Measurements from ENCODE around the gene MOXD1.

DNA sequence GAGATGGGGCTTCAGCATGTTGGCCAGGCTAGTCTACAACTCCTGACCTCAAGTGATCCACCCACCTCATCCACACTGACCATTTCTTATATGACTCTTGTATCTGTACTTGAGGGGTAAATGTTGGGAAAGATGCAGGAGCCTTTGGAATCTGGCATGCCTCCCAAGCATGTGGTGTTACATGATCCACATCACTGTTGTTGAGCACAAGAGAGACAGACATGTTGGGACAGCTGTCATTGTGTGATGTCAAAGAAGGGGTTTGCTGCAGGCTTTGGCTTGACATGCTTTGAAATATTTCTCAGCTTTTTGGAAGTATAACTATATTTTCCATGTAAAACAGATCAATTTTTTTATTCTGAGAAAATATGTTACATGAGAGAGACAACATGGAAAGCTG is 139.9 kb downstream of the MOXD1 start:
- TF ChIP-seq, protein P1, sequence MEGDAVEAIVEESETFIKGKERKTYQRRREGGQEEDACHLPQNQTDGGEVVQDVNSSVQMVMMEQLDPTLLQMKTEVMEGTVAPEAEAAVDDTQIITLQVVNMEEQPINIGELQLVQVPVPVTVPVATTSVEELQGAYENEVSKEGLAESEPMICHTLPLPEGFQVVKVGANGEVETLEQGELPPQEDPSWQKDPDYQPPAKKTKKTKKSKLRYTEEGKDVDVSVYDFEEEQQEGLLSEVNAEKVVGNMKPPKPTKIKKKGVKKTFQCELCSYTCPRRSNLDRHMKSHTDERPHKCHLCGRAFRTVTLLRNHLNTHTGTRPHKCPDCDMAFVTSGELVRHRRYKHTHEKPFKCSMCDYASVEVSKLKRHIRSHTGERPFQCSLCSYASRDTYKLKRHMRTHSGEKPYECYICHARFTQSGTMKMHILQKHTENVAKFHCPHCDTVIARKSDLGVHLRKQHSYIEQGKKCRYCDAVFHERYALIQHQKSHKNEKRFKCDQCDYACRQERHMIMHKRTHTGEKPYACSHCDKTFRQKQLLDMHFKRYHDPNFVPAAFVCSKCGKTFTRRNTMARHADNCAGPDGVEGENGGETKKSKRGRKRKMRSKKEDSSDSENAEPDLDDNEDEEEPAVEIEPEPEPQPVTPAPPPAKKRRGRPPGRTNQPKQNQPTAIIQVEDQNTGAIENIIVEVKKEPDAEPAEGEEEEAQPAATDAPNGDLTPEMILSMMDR (IDR thresholded peaks at IDR 0.05) = no peak
- no peak for TF ChIP-seq ZFX (IDR thresholded peaks at IDR 0.05; ENCODE audit: borderline replicate concordance)
